KG1 (cell line): ENCODE results near the gene SMAD6.
"Not testable (repeated sequence)": the region's sequence is repeated elsewhere in the genome, so short reads cannot be mapped to it uniquely, and the experiment has no call there.

Experiments
- DNase-seq: peaks from one replicate; lab custom pipeline; 2025; lab: John Stamatoyannopoulos, UW

The SMAD6 gene

DNA sequence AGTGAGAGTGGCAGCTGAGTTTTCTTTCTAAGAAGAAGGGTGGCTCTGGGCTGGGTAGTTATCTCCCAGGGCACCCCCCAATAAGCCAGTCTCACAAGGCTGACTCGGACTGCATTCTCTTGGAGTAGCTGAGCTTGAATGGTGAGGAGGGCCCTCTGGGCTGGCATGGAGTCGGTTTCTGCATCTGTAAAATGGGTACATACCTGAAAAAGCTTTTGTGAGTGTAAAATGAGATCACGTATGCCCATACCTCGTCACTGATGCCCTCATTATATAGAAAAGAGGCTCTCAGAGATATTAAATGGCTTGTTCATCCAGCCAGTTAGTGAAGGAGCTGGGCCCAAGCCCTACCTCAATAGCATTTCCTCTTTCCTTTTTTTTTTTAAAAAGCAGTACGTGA lies 41.2 kb downstream of the SMAD6 start:
- DNase-seq: no peak

GRCh38 chr15:66743703-66744536 lies 41.9 kb downstream of the SMAD6 start:
- DNase-seq: no peak

- DNase-seq: no peak
Observed at GRCh38 chr15:66744610-66745279, 42.7 kb downstream of the SMAD6 start.

DNA sequence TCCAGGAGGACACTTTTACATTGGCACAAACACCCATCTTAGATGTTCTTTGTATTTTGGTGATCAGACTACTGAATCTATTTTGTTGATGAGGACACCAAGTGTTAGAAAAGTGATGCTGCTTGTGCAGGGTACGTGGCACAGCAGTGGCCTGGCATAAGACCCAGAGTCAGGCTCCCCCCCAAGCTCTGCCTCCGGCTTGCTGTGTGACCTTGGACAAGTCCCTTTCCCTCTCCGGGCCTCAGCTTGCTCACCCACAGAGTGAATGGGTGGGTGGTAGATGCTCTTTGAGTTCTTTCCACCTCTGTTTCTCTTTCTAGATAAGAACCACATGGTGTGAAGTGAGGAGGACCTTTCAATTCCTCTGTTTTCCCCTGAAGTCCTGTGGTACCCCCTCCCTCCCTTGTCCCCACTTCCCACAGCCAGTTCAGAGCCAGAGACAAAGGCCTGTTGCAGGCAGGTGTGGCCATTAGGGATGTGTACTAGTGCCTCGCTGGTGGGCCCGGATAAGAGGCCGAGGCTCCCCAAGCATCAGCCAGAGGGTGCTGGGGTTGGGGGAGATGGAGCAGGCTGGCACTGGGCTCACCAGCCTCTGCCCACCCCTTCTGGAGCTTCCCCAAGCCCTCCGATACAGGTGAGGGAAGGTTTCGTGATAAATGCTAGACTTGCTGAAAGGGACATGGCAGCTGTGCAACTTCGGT lies 43.6 kb downstream of the SMAD6 start:
- no peak for DNase-seq

- no peak for DNase-seq
Observed at GRCh38 chr15:66746231-66746605, 44.2 kb downstream of the SMAD6 start.

DNA sequence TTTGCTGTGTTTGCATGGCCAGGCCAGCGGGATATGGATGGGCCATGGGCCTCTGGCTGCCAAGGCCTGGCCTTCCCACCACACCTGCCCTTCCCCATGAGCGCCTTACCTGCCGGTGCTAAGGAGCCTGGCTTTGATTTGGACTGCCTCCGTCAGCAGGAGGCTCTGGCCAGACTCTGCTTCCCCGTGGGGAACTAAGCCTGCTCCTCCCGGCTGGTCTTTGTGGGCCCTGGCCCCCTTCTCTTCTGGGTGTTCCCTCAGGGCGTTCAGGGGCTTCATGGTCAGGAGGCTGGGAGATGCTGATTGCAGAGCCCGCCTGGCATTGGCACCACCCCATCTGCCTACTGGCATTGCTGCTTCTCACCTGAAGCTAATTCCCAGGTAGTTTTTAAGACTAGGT lies 45.2 kb downstream of the SMAD6 start:
- DNase-seq: no peak

- no peak for DNase-seq
Observed at GRCh38 chr15:66747886-66748707, 46.1 kb downstream of the SMAD6 start.

GRCh38 chr15:66748708-66749035 lies 46.6 kb downstream of the SMAD6 start:
- DNase-seq: no peak

GRCh38 chr15:66749841-66750575 lies 48.0 kb downstream of the SMAD6 start:
- DNase-seq: no peak

- DNase-seq: no peak
Observed at GRCh38 chr15:66750609-66751008, 48.6 kb downstream of the SMAD6 start.

GRCh38 chr15:66751579-66751978 lies 49.5 kb downstream of the SMAD6 start:
- DNase-seq: peak; percentile 37

- DNase-seq: no peak
Observed at GRCh38 chr15:66752078-66752477, 50.0 kb downstream of the SMAD6 start.

- no peak for DNase-seq
Observed at GRCh38 chr15:66753687-66754377, 51.8 kb downstream of the SMAD6 start.

GRCh38 chr15:66754789-66755188 lies 52.8 kb downstream of the SMAD6 start:
- no peak for DNase-seq

- DNase-seq: no peak
Observed at GRCh38 chr15:66755298-66756068, 53.4 kb downstream of the SMAD6 start.

- DNase-seq: no peak
Observed at GRCh38 chr15:66756295-66756694, 54.3 kb downstream of the SMAD6 start.

- DNase-seq: no peak
Observed at GRCh38 chr15:66757030-66757429, 55.0 kb downstream of the SMAD6 start.

DNA sequence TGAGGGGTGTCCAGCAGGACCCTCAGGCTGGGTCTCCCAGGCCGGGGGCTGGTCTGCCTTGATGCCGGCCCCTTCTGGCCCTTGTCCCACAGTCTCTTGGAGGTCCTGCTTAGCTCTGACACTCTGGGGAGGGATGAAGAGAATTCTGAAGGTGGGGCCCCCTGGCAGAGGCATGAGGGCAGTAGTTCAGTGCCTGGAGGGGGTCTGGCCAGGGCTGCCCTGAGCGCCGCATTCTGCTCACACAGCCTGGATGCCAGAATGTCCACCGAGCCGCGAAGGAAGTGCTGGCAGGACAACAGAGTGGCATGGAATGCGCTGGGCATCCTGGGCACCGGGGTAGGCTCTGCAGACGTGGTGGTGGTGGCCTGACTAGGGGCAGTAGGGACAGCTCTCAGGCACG lies 55.5 kb downstream of the SMAD6 start:
- no peak for DNase-seq

- DNase-seq: not testable (repeated sequence)
Observed at GRCh38 chr15:66758217-66758616, 56.2 kb downstream of the SMAD6 start.

DNA sequence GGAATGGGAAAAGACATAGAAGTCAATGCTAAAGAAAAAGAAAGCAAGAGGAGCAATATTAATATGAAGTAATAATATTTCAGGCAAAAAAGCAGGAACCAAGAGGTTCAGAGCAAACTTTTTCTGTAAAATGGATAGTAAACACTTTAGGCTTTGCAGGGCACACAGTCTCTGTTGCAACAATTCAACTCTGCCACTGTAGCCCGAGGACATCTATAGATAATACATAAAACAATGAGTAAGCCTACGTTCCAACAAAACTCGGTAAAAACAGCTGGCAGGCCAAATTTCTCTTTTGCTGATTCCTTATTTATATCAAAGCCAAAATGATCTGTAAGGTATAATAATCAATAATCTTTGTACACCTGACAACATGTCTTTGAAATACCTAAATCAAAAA lies 56.8 kb downstream of the SMAD6 start:
- no peak for DNase-seq
